SK-N-SH treated with all-trans-retinoic acid at 6 μM for 48 hours (cell line): ENCODE results near the gene PRR7.

Experiments used
- ARNTL ChIP-seq: fragments of 450-650 bp; formaldehyde crosslinking; IDR thresholded peaks from 2 replicates; pipeline ENCODE4 v1.5.0; 2020; ENCODE audit warnings: low read depth, mild to moderate bottlenecking, moderate library complexity, borderline replicate concordance
- ESRRG ChIP-seq: fragments of 250-450 bp; sonication (Bioruptor Pico); IDR thresholded peaks from 2 replicates; pipeline ENCODE4 v1.6.1; 2021; ENCODE audit warnings: mild to moderate bottlenecking
- ZFP3 ChIP-seq: fragments of 250-450 bp; sonication (Bioruptor Pico); IDR thresholded peaks from 2 replicates; pipeline ENCODE4 v1.5.0; 2020; ENCODE audit warnings: mild to moderate bottlenecking, moderate library complexity
- ZNF565 ChIP-seq: fragments of 450-650 bp; formaldehyde crosslinking; conservative IDR thresholded peaks from 2 replicates; pipeline ENCODE4 v1.5.0; 2020; ENCODE audit warnings: low read depth, mild to moderate bottlenecking, moderate library complexity

- TF ChIP-seq ZNF565 (CRISPR knock-in tag) = no peak
- no peak for TF ChIP-seq ZFP3
- TF ChIP-seq ARNTL (CRISPR knock-in tag) = no peak
- no peak for TF ChIP-seq ESRRG (CRISPR knock-in tag)
Measured at GRCh38 chr5:177505075-177505474, 58.5 kb downstream of the PRR7 start.
